HG03469 (cell line): ENCODE results near the gene RNF212.

ENCODE experiments used
- ATAC-seq: cut with Tn5 transposase; IDR thresholded peaks from one replicate; pipeline ENCODE4 v1.9.1; 2021; ENCODE audit warnings: mild to moderate bottlenecking, moderate library complexity, moderate number of reproducible peaks; ENCODE audit not compliant: unreplicated experiment

RNF212 gene

DNA sequence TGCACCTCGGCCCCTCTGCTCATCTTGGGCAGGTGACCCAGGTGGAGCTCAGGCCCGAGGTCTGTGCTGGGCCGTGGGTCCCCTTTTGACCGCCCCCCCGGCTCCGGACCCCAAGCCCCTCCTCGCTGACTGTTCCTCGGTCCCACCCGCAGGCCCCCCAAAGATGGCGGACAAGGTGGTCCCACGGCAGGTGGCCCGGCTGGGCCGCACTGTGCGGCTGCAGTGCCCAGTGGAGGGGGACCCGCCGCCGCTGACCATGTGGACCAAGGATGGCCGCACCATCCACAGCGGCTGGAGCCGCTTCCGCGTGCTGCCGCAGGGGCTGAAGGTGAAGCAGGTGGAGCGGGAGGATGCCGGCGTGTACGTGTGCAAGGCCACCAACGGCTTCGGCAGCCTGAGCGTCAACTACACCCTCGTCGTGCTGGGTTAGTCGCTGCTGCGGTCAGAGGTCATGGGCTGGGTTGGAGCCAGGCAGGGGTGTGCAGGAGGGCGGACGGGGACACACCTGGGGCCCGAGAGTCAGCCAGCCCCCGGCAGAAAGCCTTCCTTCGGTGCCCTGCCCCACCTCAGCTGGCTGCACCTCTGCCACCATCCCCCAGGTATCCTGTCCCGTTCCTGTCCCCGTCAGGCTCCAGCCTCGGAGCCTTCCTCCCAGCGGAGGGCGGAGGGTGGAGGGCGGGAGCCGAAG is 91.2 kb downstream of the RNF212 start:
- ATAC-seq, result no peak
